HL-60 (cell line): Measurements from ENCODE around the gene NFASC.

ENCODE experiments used
- DNase-seq, 2 experiments: peaks; one replicate each; pipeline ENCODE4 v3.0.0-alpha.2; 2010 to 2020; ENCODE audit warnings: low read depth in 1 of 2, low spot score in 1 of 2
- H3K27ac ChIP-seq: fragments of 250-450 bp; sonication (Bioruptor Pico); replicated peaks from 2 replicates; pipeline ENCODE4 v1.5.1; 2020; ENCODE audit warnings: mild to moderate bottlenecking, moderate library complexity
- H3K27me3 ChIP-seq: fragments of 250-450 bp; sonication (Bioruptor Pico); 2 replicates; pipeline ENCODE4 v1.5.1; 2021; ENCODE audit warnings: mild to moderate bottlenecking, moderate library complexity; ENCODE audit not compliant: insufficient read depth, poor library complexity, severe bottlenecking
- H3K4me3 ChIP-seq: replicated peaks from 2 replicates; pipeline ENCODE4 v1.5.1; 2011; ENCODE audit warnings: mild to moderate bottlenecking, control low read depth, low read length; ENCODE audit not compliant: insufficient read depth
- GABPA ChIP-seq: IDR thresholded peaks from 2 replicates; pipeline ENCODE4 v1.6.1; 2012; ENCODE audit warnings: low read depth
- POLR2AphosphoS5 ChIP-seq: IDR thresholded peaks from 2 replicates; pipeline ENCODE4 v1.6.1; 2012; ENCODE audit warnings: low read depth
- REST ChIP-seq: IDR thresholded peaks from 2 replicates; pipeline ENCODE4 v1.6.1; 2012; ENCODE audit warnings: low read depth; ENCODE audit not compliant: insufficient replicate concordance
- SPI1 ChIP-seq: IDR thresholded peaks from 2 replicates; pipeline ENCODE4 v1.6.1; 2012; ENCODE audit warnings: low read depth, mild to moderate bottlenecking, borderline replicate concordance
- TF ChIP-seq, protein P1 (sequence below): IDR thresholded peaks from one replicate; pipeline ENCODE4 v1.5.1; 2011; ENCODE audit warnings: low read length, control low read depth, inconsistent platforms; ENCODE audit not compliant: insufficient read depth

The NFASC gene

GRCh38 chr1:205053296-205053695, 182.6 kb downstream of the NFASC start:
- H3K4me3 ChIP-seq = no peak overlapping the region

GRCh38 chr1:205054013-205054412, 183.4 kb downstream of the NFASC start:
- no peaks in the 10 kb centered on the region for H3K27me3 ChIP-seq

More at GRCh38 chr1:205053296-205053695, 182.6 kb downstream of the NFASC start:
- TF ChIP-seq GABPA (no peak), SPI1 (no peak), REST (no peak), POLR2AphosphoS5 (no peak)
- TF ChIP-seq, protein P1, sequence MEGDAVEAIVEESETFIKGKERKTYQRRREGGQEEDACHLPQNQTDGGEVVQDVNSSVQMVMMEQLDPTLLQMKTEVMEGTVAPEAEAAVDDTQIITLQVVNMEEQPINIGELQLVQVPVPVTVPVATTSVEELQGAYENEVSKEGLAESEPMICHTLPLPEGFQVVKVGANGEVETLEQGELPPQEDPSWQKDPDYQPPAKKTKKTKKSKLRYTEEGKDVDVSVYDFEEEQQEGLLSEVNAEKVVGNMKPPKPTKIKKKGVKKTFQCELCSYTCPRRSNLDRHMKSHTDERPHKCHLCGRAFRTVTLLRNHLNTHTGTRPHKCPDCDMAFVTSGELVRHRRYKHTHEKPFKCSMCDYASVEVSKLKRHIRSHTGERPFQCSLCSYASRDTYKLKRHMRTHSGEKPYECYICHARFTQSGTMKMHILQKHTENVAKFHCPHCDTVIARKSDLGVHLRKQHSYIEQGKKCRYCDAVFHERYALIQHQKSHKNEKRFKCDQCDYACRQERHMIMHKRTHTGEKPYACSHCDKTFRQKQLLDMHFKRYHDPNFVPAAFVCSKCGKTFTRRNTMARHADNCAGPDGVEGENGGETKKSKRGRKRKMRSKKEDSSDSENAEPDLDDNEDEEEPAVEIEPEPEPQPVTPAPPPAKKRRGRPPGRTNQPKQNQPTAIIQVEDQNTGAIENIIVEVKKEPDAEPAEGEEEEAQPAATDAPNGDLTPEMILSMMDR = no peak
- H3K27ac ChIP-seq = no peak overlapping the region
- H3K27me3 ChIP-seq = no peaks in the 10 kb centered on the region
- no peak for DNase-seq

GRCh38 chr1:205056188-205056611, 185.5 kb downstream of the NFASC start:
- no peak overlapping the region for H3K27ac ChIP-seq
- no peak for TF ChIP-seq REST
- TF ChIP-seq POLR2AphosphoS5 = no peak
- no peak for TF ChIP-seq SPI1
- no peak for TF ChIP-seq GABPA
- TF ChIP-seq, protein P1 = no peak
- H3K4me3 ChIP-seq = no peak overlapping the region
- no peak for DNase-seq
- no peaks in the 10 kb centered on the region for H3K27me3 ChIP-seq

More at GRCh38 chr1:205054013-205054412, 183.4 kb downstream of the NFASC start:
- TF ChIP-seq, protein P1 = no peak
- no peak for TF ChIP-seq SPI1
- no peak for TF ChIP-seq GABPA
- peak; percentile 74 for TF ChIP-seq REST
- Histone ChIP-seq H3K27ac (no peak overlapping the region), H3K4me3 (no peak overlapping the region)
- DNase-seq = no peak
